NCI-H2107 treated with DMSO at 0.1 percent for 48 hours (cell line): ENCODE measurements around the gene CNST.
"Not testable (repeated sequence)": the region's sequence is repeated elsewhere in the genome, so short reads cannot be mapped to it uniquely, and the experiment has no call there.

Experiments
- DNase-seq: peaks from one replicate; lab custom pipeline; 2025; ENCODE audit not compliant: unreplicated experiment; lab: John Stamatoyannopoulos, UW

CNST gene

DNA sequence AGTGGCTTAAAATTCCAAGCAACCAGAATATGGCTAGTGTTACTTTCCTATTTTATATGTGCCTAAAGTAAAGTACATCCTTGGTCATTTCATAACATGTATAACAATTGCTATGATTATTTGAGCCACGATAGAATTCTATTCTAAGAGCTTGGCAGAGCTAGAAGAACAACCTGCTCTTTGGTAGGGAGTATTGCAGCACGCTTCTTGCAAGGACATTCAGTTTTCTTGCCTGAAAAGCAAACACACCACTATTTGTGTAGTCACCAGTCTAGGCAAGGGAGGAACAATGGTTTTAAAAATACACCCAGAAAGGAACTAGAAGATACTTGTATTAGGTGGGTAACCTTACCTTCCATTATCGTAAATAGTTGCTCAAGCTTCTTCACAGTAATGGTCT, 51.5 kb downstream of the CNST start:
- DNase-seq = no peak

GRCh38 chr1:246618240-246618808, 52.1 kb downstream of the CNST start:
- no peak for DNase-seq

GRCh38 chr1:246622035-246622652, 55.9 kb downstream of the CNST start:
- DNase-seq = no peak

GRCh38 chr1:246624091-246624490, 57.8 kb downstream of the CNST start:
- DNase-seq = no peak

DNA sequence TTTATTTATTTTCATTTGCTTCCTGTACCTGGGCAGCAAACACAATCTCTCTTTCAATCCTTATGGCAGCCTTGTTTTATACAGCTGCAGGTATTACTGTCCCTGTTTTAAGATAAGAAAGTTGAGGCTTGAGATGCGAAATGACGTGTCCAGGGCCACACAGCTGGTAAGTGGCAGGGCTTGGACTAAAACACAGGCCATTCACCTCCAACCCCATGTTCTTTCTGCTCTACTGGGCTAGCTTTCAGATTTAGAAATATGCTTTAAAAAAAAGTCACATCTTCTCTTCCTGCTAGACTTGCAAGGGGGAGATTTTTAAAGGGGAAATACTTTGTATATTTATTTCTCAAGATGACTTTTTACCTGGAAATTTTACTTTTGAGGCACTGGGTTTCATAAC, 62.8 kb downstream of the CNST start:
- no peak for DNase-seq

DNA sequence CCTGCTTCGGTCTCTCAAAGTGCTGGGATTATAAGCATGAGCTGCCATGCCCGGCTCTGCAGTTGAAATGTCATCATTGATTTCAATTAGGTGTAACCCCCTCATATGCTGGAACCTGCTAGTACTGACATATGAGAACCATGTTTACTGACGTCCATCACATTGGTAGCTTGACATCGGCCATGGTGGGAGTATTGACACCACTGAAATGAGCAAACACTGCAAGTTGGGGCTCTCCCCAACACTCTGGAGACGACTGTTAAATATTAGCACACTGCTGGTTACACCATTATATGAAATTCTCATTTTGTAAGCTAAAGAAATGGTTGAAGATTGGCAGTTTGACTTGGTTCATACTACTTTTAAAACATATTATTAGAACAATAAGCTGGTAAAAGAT, 63.7 kb downstream of the CNST start:
- DNase-seq = no peak

- no peak for DNase-seq
Measured at GRCh38 chr1:246631426-246631825, 65.2 kb downstream of the CNST start.

DNA sequence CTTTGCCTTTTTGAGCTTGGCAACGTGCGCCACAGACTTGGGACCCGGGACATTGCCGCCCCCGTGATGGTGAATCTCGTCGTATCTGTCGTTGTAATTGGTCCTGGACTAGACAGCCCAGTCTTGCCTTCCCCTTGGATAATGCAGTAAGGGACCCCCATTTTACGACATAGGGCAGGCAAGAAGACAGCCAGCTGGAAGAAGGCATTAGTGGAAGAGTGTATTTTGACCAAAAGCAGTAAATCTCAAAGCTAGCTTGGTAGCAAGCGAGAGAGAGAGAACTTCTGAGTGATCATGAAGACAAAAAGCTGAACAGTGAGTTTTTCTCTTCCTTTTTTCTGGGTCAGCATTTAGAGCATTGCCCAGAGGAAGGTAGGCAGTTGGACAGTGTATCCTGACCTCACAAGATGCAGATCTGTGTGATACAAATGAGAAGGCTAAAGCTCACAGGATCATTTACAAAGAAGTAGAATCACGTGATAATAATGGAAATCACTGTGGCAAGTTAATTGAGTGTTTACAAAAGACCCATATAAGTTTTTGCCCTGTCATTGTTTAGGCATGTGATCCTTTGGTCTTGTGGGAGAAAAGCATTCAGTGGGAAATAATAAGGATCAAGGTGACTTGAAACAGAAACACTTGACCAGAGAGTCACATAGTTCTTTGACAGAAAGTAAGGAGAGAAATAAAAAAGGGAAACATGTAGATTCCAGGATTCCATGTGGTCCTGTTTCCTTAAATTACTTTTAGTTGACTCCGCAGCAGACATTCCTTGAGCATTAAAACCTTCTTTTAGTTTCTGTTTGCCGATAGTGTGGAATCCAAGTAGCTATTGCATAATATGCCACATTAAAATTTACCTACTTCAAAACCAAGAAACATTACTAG, 66.3 kb downstream of the CNST start:
- DNase-seq = no peak

DNA sequence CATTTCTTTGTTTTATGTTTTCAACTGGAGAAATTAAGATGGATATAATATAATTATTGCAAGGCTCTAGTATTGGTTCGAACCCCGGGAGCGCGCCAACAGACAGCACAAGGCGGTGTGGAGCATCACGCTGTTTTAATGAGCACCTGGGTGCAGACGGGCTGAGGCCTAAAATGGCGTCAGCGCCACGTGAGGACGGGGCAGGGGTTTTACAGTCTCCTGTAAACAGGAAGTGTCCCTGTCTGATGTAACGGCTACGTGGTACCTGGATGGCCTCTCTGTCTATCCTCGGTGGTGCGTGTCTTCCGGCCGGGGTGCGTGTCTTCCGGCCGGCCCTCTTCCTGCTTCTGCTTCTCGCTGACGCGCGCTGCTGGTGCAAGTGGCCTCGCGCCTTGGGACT, 68.4 kb downstream of the CNST start:
- not testable (repeated sequence) for DNase-seq

DNA sequence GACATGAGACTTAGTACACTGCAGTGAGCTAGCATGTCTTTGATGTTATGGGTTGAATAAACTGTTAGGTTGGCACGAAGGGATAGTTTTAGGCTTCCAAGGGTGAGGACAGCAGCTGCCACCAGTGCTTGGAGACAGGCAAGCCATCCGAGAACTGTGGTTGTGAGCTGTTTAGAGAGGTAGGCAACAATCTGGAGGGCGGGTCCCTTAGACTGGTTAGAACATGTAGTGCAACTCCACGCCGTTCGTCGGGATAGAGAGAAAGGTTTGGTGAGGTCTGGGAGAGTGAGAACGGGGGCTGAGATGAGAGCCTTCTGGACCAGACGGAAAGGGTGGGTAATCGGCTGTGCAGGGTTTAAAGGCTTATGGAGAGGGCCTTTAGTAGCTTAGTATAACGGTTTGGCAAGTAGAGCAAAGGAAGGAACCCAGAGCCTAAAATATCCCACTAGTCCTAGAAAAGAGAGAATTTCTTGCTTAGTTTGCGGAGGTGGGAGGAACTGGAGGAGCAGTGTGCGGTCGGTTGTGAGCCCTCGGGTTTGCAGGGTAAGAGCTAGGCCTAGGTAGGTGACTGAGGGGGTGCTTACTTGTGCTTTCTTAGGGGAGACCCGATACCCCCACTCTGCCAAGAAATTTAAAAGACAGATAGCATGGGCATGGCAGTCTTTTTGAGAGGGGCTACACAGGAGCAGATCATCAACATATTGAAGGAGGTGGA, 72.8 kb downstream of the CNST start:
- DNase-seq = no peak

- no peak for DNase-seq
Measured at GRCh38 chr1:246639732-246640131, 73.5 kb downstream of the CNST start.

DNA sequence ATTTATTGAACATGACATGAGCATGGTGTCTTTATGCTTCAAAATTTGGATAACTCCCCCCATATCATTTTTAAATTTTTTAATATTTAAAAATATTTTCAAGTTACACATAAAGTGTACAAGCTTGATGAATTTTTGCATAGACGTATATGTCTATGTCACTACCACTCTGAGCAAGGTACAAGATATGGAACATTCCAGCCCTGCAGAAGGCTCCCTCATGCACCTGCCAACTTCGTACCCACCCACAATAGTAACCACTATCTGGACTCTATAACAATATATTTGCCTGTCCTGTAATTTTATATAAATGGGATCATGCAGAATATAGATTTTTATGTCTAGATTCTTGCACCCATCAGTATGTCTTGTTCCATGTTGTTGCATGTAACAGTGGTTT, 74.5 kb downstream of the CNST start:
- no peak for DNase-seq

DNA sequence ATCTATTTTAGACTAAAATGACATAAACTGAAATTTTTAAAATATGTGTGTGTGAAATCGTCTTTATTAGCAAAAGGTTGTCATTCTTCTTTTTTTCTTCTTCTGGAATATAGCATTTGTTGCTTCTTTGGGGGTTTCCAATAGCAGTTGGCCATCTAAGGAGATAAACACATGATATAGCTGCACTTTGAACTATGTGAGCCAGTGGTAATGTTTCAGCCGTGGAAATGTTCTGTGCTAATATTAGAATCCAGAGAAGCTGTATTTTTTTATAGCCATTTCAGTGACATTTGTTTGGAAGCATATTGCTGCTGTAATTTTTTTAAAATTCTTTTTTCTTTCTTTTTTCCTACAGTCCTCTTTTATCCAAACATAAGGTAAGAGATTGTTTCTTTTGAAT, 75.1 kb downstream of the CNST start:
- no peak for DNase-seq

DNA sequence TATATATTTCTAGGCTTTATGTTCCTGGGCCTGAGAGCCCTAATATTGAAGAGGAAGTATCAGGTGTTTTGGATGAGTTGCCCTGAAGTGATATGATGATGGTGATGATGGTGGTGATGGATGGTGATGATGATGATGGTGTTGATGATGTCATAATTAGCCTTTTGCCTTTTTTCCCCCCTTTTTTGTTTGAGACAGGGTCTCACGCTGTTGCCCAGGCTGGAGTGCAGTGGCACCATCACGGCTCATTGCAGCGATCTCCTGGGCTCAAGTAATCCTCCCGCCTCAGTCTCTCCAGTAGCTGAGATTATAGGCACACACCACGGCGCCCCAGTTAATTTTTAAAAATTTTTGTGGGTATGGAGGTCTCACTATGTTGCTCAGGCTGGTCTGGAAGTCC, 76.5 kb downstream of the CNST start:
- DNase-seq = no peak

DNA sequence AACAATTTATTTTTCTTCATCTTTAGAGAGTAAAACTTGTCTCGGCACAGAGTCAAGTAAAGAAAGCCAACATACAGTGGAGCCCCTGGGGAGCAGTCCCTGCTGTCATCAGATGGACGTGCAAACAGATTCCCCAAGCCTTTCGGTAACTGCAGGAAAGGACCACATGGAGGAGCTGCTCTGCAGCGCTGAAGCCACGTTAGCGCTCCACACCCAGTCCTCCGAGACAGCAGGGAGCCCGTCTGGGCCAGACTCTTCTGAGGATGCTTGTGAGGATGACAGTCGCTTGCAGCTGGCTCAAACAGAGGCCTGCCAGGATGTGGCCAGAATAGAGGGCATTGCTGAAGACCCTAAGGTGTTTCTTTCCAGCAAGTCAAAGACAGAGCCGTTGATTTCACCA, 80.9 kb downstream of the CNST start:
- peak; percentile 68 for DNase-seq

DNA sequence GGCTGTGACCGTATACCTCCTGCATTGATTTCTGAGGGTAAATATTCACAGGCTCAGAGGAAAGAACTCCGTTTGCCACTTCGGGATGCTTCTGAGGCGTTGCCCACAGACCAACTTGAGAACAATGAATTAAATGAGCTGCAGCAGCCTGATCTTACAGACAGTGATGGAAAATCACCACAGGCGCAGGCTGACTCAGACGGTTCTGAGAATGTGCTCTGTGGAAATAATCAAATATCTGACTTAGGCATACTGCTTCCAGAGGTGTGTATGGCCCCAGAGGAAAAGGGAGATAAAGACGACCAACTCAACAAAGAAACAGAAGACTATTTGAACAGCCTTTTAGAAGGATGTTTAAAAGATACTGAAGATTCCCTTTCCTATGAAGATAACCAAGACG, 81.3 kb downstream of the CNST start:
- no peak for DNase-seq

- DNase-seq = no peak
Measured at GRCh38 chr1:246651012-246651695, 84.9 kb downstream of the CNST start.

GRCh38 chr1:246658567-246658966, 92.3 kb downstream of the CNST start:
- no peak for DNase-seq

DNA sequence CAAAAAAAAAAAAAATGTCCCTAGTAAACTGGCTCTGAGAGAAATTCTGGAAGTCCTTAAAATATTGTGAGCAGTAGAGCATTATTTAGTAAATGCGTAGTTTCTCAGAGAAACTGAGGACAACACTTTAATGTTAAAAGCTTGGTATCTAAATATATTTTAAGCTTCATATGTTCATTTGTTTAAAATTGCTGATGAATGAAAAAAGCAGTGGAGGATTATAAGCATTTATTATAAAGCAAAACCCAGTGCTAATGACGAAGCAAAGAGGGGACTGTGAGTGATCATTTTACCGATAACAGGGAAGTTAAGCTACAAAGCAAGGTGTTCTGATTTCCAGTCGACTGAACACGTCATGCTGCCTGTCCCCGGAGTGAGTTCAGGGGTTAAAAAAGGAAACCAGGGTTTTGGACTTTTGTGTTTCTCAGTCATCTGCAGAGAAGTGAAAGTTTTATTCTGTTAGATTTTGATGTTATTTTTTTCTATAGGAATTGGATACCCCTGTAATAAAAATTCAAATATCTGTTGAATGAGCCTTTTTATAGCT, 93.4 kb downstream of the CNST start:
- DNase-seq = no peak

DNA sequence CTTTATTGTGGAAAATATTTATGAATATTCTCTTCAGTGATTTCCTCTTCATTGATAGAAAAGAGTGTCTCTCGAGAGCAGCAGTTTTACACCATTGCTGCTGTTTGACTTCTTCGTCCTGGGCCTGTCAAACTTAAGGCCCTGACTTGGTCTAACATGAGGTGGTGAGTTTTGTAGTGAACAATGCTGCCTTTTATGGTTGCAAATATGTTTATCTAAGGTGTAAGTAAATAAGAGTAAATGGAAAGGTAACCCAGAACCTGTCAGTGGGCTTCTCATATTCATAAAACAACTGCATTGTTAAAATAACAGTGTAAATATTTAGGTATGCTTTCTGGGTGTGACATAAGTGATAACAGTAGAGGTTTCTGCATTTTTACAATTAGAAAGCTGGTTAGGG, 95.2 kb downstream of the CNST start:
- DNase-seq = no peak

DNA sequence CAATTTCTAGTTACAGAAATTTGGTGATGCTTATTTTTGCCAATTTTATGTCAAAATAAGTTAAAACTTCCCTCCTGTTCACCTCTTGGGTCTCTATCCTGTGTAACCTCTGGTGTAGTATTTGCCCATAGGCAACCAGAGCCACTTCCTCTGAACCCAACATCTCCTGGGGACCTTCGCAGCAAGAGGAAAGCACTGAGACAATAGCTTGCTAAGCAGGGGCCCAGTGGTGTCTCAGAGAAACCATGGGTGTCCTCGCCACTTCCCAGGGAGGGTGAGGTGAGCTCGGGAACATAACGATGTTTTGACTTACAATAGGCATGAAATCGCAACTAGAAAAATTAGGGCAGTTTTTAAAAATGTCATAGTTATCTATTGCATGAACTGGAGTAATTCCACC, 101.5 kb downstream of the CNST start:
- DNase-seq = no peak
